HCT116 (cell line): ENCODE measurements around the gene FNDC11. TPM values are rescaled to one million over a fixed set of nuclear protein-coding genes. Genes with fewer than 3 reads are reported as not detected.

ENCODE experiments used
- ATAC-seq: fragments of 200-7000 bp; cut with Tn5 transposase; 2 replicates; pipeline ENCODE4 v1.9.1; 2020; ENCODE audit warnings: mild to moderate bottlenecking, moderate library complexity
- BruUV-seq: library from RNA; stranded (reverse); fragments of 400-500 nt; replicated peaks from 2 replicates; lab custom pipeline; 2021; lab: Mats Ljungman, UMichigan
- CTCF ChIA-PET: fragments of 300-600 bp; sonication (Branson Sonifier 250); formaldehyde crosslinking; loops from one replicate; lab custom pipeline; 2021; ENCODE audit warnings: antibody characterized with exemption; lab: Charles Lee
- POLR2A ChIA-PET: fragments of 300-600, 350-600 bp; sonication (Branson Sonifier 250); formaldehyde crosslinking; loops from one replicate; lab custom pipeline; 2021; ENCODE audit warnings: antibody characterized with exemption; lab: Charles Lee
- RAD21 ChIA-PET, 2 experiments: fragments of 300-600 bp; sonication (Branson Sonifier 250); formaldehyde crosslinking; loops; one replicate each; lab custom pipeline; 2023; ENCODE audit warnings: low total read pairs in 2 of 2; ENCODE audit not compliant: uncharacterized antibody in 2 of 2, unreplicated experiment in 2 of 2, low non-redundant PET in 1 of 2; lab: Charles Lee
- DNase-seq: peaks from one replicate; pipeline ENCODE4 v3.0.0-alpha.2; 2010; ENCODE audit warnings: low read depth, low spot score
- H2AFZ ChIP-seq: fragments of 200-600 bp; shearing (Covaris generic), sonication (generic); 2 replicates; pipeline ENCODE4 v1.6.1; 2017; ENCODE audit warnings: low read depth, mixed run types, mixed read lengths, antibody characterized with exemption, low read length; ENCODE audit not compliant: poor library complexity, severe bottlenecking
- H3K27ac ChIP-seq: 2 replicates; pipeline ENCODE4 v1.5.1; 2012; ENCODE audit warnings: low read depth, low read length
- H3K27me3 ChIP-seq: fragments of 200-600 bp; sonication (generic); 2 replicates; pipeline ENCODE4 v1.6.1; 2016; ENCODE audit warnings: mixed run types, low read length, mixed read lengths; ENCODE audit not compliant: insufficient read depth
- H3K36me3 ChIP-seq, 2 experiments: fragments of 200-500 bp in 1 of 2; fragments of 200-600 bp in 1 of 2; sonication (Bioruptor generic) in 1 of 2; sonication (generic) in 1 of 2; 2 replicates each; pipeline versions ENCODE4 v1.5.1 to v1.6.1; 2014 to 2016; ENCODE audit warnings: low read length in 2 of 2, inconsistent platforms in 1 of 2, mixed read lengths in 1 of 2, mixed run types in 1 of 2; ENCODE audit not compliant: insufficient read depth in 2 of 2, control insufficient read depth in 1 of 2
- H3K4me1 ChIP-seq, 2 experiments: fragments of 200-600 bp in 1 of 2; sonication (generic) in 1 of 2; 2 replicates each; pipeline versions ENCODE4 v1.5.1 to v1.6.1; 2012 to 2017; ENCODE audit warnings: low read length in 2 of 2, inconsistent platforms in 1 of 2, mild to moderate bottlenecking in 1 of 2, mixed read lengths in 1 of 2, mixed run types in 1 of 2, moderate library complexity in 1 of 2; ENCODE audit not compliant: insufficient read depth in 2 of 2, control insufficient read depth in 1 of 2
- H3K4me2 ChIP-seq: fragments of 200-600 bp; sonication (generic); 2 replicates; pipeline ENCODE4 v1.6.1; 2017; ENCODE audit warnings: mixed run types, low read length, mixed read lengths
- H3K4me3 ChIP-seq, 2 experiments: fragments of 200-600 bp in 1 of 2; sonication (generic) in 1 of 2; replicated peaks in 1 of 2; 2 replicates each; pipeline ENCODE4 v1.5.1; 2011 to 2016; ENCODE audit warnings: low read length in 2 of 2, control low read depth in 1 of 2, low read depth in 1 of 2, mild to moderate bottlenecking in 1 of 2, mixed read lengths in 1 of 2, mixed run types in 1 of 2
- H3K79me2 ChIP-seq: fragments of 200-600 bp; sonication (generic); 2 replicates; pipeline ENCODE4 v1.6.1; 2017; ENCODE audit warnings: mild to moderate bottlenecking, mixed run types, low read length, moderate library complexity, mixed read lengths; ENCODE audit not compliant: insufficient read depth
- H3K9ac ChIP-seq: fragments of 200-600 bp; sonication (generic); 2 replicates; pipeline ENCODE4 v1.6.1; 2016; ENCODE audit warnings: low read length, mixed read lengths
- H3K9me2 ChIP-seq: fragments of 200-600 bp; sonication (generic), shearing (Covaris generic); 2 replicates; pipeline ENCODE4 v1.6.1; 2017; ENCODE audit warnings: mixed run types, mild to moderate bottlenecking, moderate library complexity; ENCODE audit not compliant: insufficient read depth
- H3K9me3 ChIP-seq, 2 experiments: fragments of 200-500 bp in 1 of 2; fragments of 200-600 bp in 1 of 2; sonication (Bioruptor generic) in 1 of 2; sonication (generic) in 1 of 2; 2 replicates each; pipeline ENCODE4 v1.6.1; 2014 to 2017; ENCODE audit warnings: low read length in 2 of 2, mixed read lengths in 2 of 2, inconsistent platforms in 1 of 2, low read depth in 1 of 2, mild to moderate bottlenecking in 1 of 2, mixed run types in 1 of 2, moderate library complexity in 1 of 2; ENCODE audit not compliant: control insufficient read depth in 1 of 2, insufficient read depth in 1 of 2
- H4K20me1 ChIP-seq: fragments of 200-600 bp; sonication (generic), shearing (Covaris generic); 2 replicates; pipeline ENCODE4 v1.6.1; 2017; ENCODE audit warnings: mixed run types, mild to moderate bottlenecking, moderate library complexity; ENCODE audit not compliant: insufficient read depth
- JUND ChIP-seq: IDR thresholded peaks from 2 replicates; pipeline ENCODE4 v1.6.1; 2012
- POLR2AphosphoS5 ChIP-seq: IDR thresholded peaks from 2 replicates; pipeline ENCODE4 v1.6.1; 2011; ENCODE audit warnings: mild to moderate bottlenecking, low read depth, low read length, moderate library complexity
- RAD21 ChIP-seq: IDR thresholded peaks from 2 replicates; pipeline ENCODE4 v1.6.1; 2012; ENCODE audit warnings: low read depth, mild to moderate bottlenecking
- SIN3A ChIP-seq: IDR thresholded peaks from 2 replicates; pipeline ENCODE4 v1.6.1; 2012; ENCODE audit warnings: low read depth
- SP1 ChIP-seq: IDR thresholded peaks from 2 replicates; pipeline ENCODE4 v1.6.1; 2012; ENCODE audit warnings: low read depth
- TCF7L2 ChIP-seq: IDR thresholded peaks from 2 replicates; pipeline ENCODE4 v1.7.0; 2011; ENCODE audit warnings: borderline replicate concordance, inconsistent platforms; ENCODE audit not compliant: insufficient read depth, insufficient read length; ENCODE audit errors: extremely low read depth
- YY1 ChIP-seq: IDR thresholded peaks from 2 replicates; pipeline ENCODE4 v1.6.1; 2011; ENCODE audit warnings: low read length, low read depth, moderate library complexity, mild to moderate bottlenecking; ENCODE audit not compliant: insufficient replicate concordance; ENCODE audit errors: extremely low read depth
- ZNF274 ChIP-seq: fragments of 200-500 bp; sonication (Bioruptor generic); IDR thresholded peaks from 2 replicates; pipeline ENCODE4 v1.6.1; 2014; ENCODE audit warnings: mild to moderate bottlenecking, low read depth, low read length, inconsistent platforms
- intact Hi-C: fragments of 100-400 bp; cut with micrococcal nuclease; formaldehyde crosslinking; loops from 2 replicates; pipeline ENCODE4 v1.10.0; 2022
- total RNA-seq: library from RNA; stranded (reverse); gene quantifications from one replicate; pipeline ENCODE4 v1.2.1, GENCODE V29; 2021; ENCODE audit not compliant: unreplicated experiment
- TF ChIP-seq, protein P1 (sequence below): IDR thresholded peaks from 2 replicates; pipeline ENCODE4 v1.6.1; 2012

FNDC11 gene
- total RNA-seq, 1 experiment from 2014 or later, result 5.5 TPM

DNA sequence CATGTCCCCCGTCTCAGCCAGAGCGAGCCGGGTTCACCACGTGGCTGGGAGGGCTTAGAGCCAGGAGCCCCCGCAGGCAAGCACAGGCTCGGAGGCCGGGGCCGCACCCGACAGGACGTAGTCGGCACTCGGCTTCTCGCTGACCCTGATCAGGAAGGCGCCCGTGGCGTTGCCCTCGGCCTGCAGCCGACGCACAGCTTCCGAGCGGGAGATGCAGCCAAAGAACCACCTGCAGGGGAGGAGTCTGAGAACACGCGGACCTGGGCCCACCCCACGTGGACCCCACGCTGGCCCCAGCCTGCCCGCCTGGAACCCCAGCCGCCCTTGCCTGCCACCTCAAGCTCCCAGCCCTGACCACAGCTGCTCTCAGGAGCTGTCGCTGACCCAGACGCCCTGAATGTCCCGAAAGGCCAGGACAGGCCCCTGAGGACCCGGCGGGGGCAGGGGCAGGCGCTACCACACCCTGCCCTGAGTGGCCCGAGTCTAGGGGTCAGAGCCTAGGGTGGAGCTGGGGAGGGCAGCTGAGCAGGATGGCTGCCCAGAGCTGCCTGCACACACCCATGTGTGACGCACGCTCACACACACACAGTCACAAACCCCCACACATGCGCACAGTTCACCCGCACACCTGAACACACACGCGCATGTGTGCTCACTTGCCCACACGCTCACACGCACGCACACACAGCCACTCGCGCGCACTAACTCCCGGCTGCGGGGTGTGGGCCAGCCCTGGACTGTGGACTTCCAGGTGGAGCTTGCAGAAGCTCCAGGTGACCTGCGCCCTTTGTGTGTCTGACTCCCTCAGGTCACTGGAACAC lies 18.9 kb upstream of the FNDC11 start (continued):
- TF ChIP-seq SP1 (no peak), YY1 (no peak), RAD21 (no peak)

DNA sequence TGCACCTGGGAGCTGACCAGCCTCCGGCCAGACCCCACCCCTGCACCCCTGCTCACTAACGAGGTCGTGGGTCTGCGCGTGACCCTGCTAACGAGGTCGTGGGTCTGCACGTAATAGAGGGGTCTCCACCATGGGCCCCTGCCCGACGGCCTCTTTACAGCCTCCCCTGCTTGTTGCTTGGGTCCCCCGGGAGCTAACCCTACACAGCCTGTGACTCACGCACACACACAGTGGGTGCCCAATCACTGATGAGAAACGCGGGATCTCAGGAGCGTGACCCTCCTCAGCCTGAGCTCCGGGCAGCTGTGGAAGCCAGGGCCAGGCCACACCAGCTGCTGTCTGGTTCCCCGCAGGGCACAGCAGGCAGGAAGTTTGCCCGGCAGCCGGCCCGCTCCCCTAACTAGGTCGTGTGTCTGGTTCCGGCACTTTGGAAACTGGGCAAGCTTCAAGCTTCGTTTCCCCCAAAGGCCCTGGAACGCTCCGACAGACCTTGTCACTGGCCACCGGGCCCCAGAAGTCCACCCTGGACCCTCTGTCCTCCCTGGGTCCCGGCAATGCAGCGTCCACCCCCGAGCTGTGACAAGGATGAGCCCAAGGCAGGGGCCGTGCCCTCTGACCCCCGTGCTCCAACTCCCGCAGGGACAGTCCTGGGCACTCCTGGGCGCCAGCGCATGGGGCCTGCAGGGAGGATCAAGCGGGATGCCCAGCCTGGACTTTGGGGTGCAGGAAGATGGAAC lies 17.6 kb upstream of the FNDC11 start:
- ChIA-PET POLR2A (interaction anchor here (0.9 to 3.3 kb wide), 6 partner anchors 9 to 421 kb away, joined by 3 to 9 read pairs (median 5); partner anchors contain the start of gene PPDPF), RAD21 (no interaction called here), CTCF (interaction anchor here (1.0 to 3.2 kb wide), 8 partner anchors 8 to 444 kb away, joined by 3 to 20 read pairs (median 8); partner anchors contain the start of genes PPDPF, PRPF6, SAMD10 and SRMS)
- no peaks in the 10 kb centered on the region for H4K20me1 ChIP-seq
- peak overlapping the region; percentile 67 for H3K4me3 ChIP-seq
- H2AFZ ChIP-seq, result no peak overlapping the region
- BruUV-seq, result no TSS peak
- DNase-seq (no peak), ATAC-seq (peak; percentile 6; the same call in 1 of the 2 replicates)
- H3K4me1 ChIP-seq, result peaks cover 41 to 76% of the 10 kb centered on the region in 2 experiments
- TF ChIP-seq JUND, result no peak
- peak; percentile 38; the same call in 1 of the 2 replicates for TF ChIP-seq POLR2AphosphoS5
- no peak for TF ChIP-seq SIN3A
- no peak for TF ChIP-seq ZNF274
- no peak for TF ChIP-seq TCF7L2
- TF ChIP-seq, protein P1, sequence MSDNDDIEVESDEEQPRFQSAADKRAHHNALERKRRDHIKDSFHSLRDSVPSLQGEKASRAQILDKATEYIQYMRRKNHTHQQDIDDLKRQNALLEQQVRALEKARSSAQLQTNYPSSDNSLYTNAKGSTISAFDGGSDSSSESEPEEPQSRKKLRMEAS, result no peak
- H3K9me3 ChIP-seq, result no peaks in the 10 kb centered on the region
- no peaks in the 10 kb centered on the region for H3K9me2 ChIP-seq
- H3K36me3 ChIP-seq, result no peaks in the 10 kb centered on the region
- no peaks in the 10 kb centered on the region for H3K27me3 ChIP-seq
- intact Hi-C loops, result loop anchor here (5.0 to 10.0 kb wide), 5 partner anchors 91 to 161 kb away; partner anchors contain the start of genes GMEB2 and TNFRSF6B
- H3K4me2 ChIP-seq, result peak overlapping the region; percentile 99
- H3K9ac ChIP-seq, result peak overlapping the region; percentile 76
- H3K79me2 ChIP-seq, result no peaks in the 10 kb centered on the region
- peak overlapping the region; percentile 97 for H3K27ac ChIP-seq
